Measurements from ENCODE around the gene SHANK1.

GRCh38 chr19:50633359-50633758 lies 86.2 kb downstream of the SHANK1 start:
- no peak for TF ChIP-seq MYC (IDR thresholded peaks at IDR 0.05; ENCODE audit: low read depth, low read length)
- no peak for TF ChIP-seq CTCF (IDR thresholded peaks at IDR 0.05; ENCODE audit: extremely low read depth in 1 of 2, insufficient read depth in 1 of 2, low read depth in 1 of 2, low read length in 2 of 2)
- TF ChIP-seq JUN (IDR thresholded peaks at IDR 0.05; ENCODE audit: borderline replicate concordance, insufficient read depth, insufficient read length, low read depth) = no peak
- TF ChIP-seq POLR2A (IDR thresholded peaks at IDR 0.05; ENCODE audit: low read depth, low read length) = no peak

All from endothelial cell of umbilical vein (primary cell).